NAMALWA (cell line): Measurements from ENCODE around the gene SLF2.

Experiments
- DNase-seq: peaks from one replicate; pipeline ENCODE4 v3.0.0-alpha.2; 2015; ENCODE audit warnings: low spot score

SLF2 gene

DNA sequence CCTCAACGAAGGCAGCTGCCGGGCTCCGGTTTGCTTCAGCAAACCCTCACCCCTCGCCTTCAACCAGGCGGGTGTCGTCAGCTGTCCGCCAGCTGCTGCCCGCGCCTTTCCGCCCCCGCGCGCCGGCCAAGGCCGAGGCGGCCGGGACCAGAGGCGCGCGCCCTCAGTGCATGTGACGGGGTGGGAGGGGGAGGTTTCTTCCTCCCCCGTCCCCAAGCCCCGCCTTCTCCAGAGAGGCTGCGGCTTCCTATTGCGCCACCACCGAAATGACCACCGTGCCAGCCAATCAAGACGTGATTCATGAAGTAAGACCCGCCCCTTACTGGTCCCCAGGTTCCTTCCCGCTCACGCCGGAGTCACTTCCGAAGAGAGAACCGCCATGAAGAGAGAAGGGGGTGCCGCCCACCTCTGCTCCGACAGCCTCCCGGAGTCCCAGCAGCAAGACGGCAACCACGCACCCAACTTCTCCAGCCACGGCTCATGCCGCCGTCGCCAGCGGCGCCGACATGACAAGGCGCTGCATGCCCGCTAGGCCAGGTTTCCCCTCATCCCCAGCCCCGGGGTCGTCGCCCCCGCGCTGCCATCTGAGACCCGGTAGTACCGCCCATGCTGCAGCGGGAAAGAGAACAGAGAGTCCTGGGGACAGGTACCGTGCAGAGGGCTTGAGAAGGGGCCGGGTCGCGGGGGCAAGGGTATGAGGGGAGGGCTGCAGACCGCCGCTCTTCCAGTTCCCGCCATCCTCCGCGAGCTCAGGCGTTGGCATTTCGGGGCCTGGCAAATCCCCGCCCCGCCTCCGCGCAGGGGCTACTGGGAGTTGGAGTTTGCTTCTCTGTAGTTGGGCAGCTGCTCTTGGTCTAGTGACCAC is at the start of gene SLF2:
Gene SLF2, plus strand, starts transcription at position 359 of the 865 bp plus-strand sequence. Its CDS starts 148 bp downstream, at position 507.
- peak; percentile 98 for DNase-seq

DNA sequence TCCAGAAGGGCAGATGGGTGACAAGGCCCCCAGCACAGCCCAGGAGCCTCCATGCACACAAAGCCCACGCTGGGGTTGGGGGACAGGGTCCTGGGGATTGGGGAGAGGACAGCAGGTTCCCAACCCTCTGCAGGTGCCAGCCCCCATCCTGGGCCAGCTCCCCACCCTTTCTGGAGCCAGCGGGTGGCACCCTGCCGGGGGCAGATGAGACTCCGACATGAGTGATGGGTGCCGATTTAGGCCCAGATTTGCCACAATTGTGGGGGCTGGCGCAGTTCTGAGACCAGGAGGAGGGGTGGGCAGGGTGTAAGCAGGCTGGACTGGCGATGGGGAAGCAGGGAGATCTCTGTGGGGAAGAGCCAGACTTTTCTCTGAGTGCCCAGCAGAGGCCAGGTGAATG is 49.3 kb upstream of the SLF2 start:
- DNase-seq = no peak

GRCh38 chr10:100864036-100864885 is 48.5 kb upstream of the SLF2 start:
- DNase-seq = no peak

DNA sequence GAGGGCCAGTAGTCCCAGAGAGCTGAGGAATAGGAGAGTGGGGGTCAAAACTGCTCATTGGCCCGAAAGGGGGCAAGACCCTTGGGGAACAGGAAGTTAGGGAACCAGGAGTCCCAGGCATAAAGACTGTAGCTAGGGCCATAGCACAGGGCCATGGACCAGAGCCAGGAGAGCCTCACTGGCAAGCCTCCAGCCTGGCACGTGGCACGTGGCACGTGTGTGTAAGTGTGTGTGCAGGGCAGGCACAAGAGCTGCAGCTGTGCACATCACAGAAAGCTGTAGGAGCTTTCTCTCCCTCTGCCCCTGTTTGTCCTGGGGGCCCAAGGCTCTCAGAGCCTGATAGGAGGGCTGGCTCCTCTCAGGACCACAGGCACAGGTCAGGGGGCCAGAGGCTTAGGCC is 47.8 kb upstream of the SLF2 start:
- no peak for DNase-seq

DNA sequence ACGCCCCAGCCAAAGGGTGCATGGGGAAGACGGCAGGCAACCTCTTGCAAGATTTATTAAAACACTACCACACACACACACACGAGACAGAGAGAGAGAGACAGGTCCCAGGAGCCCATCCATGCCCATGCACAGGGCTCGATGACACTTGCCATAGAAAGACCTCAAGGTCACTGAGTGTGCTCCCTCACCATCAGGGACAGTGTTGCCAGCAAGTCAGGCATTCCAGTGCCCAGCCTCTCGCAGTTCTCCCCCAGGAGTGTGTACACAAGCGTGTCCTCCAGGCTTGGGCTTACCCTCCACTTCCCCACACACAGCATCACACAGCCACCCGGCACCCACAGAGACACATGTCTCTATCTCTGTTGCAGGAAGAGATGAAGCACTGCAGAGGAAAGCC is 46.8 kb upstream of the SLF2 start:
- DNase-seq = no peak

DNA sequence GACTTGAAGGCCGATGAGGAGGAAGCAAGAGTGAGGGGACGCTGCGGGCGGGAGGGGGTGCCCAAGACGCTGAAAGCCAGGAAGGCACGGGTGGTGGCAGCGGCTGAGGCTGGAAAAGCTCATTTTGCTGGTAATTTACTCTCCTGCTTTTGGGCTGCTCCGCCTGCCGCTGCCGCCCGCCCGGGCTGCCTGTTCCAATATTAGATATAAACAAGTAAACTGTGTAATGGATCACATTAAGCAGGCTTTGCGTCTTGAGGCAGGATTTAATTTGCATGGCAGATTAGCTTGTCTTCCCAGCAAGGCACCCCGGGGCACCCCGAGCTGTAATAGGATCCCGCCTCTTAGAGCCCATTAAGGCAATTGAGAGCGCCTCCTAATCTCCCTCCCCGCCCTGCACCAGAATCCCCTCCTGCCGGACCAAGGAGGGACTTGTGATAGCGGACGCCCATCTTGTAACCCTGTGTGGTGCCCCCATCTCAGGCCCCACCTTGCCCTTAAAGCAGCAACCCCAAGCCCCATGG is 46.1 kb upstream of the SLF2 start:
- DNase-seq = no peak

- DNase-seq = no peak
Observed at GRCh38 chr10:100867261-100867963, 45.4 kb upstream of the SLF2 start.

DNA sequence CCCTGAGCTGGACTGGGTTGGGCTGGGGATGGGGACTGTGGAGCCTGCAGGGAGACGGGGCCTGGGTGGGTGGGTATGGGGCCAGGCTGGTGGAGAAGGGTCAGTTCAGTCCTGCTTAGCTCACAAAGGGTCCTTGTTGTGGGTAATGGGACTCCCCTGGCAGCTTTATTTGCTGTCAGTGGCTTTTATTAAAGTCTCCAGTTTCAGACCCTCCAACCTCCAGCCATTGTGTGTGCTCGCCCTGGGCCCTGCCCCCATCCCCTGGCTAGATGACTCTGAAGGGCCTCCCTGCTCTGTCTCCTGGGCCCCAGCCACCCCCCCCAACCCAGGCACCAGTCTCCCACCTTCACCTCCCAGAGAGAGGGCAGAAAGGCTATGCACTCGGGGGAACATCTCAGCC is 44.4 kb upstream of the SLF2 start:
- DNase-seq = no peak

GRCh38 chr10:100869399-100869798 is 43.4 kb upstream of the SLF2 start:
- DNase-seq = no peak

GRCh38 chr10:100872034-100872791 is 40.5 kb upstream of the SLF2 start:
- DNase-seq = peak; percentile 71

- DNase-seq = no peak
Observed at GRCh38 chr10:100873146-100873826, 39.5 kb upstream of the SLF2 start.

- no peak for DNase-seq
Observed at GRCh38 chr10:100873827-100874326, 38.9 kb upstream of the SLF2 start.

GRCh38 chr10:100874702-100875483 is 37.9 kb upstream of the SLF2 start:
- no peak for DNase-seq

DNA sequence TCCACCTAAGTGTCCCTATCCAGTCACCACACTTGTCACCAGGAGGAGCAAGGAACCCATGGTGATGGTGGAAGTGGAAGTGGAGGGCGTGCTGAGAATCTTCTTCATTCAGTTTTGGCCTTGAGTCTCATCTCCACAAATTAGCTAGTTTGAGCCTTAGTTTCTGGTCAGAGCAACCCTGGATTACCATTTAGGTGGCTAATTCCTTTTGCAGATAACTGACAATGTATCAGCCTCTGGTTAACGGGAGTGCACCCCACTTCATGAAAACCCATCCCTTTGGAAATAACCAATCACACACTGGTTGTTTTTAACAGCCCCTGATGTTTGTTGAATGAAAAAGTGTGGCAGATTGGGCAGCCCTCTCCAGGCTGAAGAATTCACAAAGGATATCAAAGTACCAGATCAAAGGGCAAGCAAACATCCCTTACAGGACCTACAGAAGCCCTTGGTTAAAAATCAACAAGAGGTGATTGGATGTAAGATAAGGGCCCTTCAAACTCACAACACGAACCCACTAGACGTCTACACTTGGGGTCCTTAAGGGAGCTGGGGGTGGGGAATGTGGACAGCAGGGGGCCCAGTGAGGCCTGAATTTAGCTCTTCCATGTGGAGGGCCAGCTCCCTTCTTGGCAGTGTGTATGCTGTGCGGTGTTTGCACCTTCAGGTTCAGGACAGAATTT is 37.1 kb upstream of the SLF2 start:
- DNase-seq = no peak

- DNase-seq = no peak
Observed at GRCh38 chr10:100876585-100877460, 35.9 kb upstream of the SLF2 start.

- DNase-seq = no peak
Observed at GRCh38 chr10:100877461-100877850, 35.3 kb upstream of the SLF2 start.

DNA sequence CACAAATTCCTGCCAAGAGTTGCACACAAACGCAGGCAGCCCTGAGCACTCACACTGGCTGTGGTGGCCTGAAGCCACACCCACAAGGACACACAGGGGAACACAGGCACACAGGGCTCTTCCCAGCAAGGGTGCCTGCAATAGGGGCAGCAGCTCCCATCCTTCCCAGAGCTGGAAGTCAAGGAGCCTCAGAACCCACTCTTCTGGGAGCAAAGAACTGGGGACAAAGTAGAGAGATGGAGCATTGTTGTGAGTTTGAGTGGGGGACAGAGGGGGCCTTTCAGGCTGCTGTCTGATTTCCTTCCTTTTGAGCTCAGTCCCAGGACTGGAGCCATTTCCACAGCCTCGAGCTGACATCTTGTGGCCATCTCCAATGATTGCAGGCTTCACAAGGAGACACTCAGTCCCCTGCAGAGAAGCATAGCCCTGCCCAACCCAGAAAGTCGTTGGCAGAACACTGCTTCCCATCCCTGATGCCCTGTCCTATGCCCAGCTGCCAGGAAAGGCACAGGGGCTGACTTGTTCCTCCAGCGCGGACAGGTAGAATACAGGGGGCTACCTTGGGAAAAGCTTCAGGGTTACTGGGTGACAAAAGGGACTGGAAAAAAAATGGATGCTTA is 34.4 kb upstream of the SLF2 start:
- DNase-seq = peak; percentile 83
